HG03025 (cell line): ENCODE data around the gene SPTBN1.

Experiments used
- ATAC-seq: cut with Tn5 transposase; IDR thresholded peaks from one replicate; pipeline ENCODE4 v1.9.1; 2021; ENCODE audit warnings: mild to moderate bottlenecking, moderate library complexity; ENCODE audit not compliant: unreplicated experiment, low FRiP score

Gene SPTBN1

DNA sequence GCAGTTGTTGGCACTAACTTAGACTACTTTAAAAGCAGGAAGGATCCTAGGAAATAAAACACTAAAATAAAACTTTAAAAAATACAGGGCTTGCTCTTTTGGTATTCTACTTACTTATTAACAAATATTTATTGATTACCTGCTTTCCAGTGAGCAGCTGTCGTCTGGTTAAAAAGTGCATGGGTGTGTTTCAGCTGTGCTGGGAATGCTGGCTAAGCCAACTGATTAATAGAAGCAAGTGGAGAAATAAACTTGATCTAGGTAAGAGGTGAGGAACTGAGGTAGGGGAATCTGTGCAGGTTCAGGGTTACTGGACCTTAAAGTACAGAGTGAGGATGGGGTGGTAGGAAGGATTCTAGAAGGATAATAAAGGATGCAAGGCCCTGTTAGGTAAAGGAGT, 110.8 kb downstream of the SPTBN1 start:
- ATAC-seq, result no peak

DNA sequence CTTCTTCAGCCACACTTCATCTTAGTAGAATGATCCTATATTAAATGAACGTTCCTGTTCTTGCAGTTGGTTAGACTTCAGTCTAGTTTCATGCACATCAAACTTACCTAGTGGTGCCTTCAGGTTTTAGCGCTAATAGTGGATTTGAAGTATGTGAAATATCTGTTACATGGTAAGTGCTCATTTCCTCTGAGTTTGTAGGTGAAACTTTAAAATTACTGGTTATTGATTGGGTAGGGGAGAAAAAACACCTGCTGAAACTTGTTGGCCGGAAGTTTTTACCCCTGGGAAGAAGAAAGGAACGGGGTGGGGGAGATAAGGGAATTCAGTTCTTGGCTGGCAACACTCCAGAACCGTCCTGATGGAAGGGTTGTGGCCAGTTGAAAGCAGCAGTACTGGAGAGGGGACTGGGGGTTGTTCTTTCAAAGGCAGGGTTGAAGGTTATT, 112.8 kb downstream of the SPTBN1 start:
- ATAC-seq, result peak; percentile 25

DNA sequence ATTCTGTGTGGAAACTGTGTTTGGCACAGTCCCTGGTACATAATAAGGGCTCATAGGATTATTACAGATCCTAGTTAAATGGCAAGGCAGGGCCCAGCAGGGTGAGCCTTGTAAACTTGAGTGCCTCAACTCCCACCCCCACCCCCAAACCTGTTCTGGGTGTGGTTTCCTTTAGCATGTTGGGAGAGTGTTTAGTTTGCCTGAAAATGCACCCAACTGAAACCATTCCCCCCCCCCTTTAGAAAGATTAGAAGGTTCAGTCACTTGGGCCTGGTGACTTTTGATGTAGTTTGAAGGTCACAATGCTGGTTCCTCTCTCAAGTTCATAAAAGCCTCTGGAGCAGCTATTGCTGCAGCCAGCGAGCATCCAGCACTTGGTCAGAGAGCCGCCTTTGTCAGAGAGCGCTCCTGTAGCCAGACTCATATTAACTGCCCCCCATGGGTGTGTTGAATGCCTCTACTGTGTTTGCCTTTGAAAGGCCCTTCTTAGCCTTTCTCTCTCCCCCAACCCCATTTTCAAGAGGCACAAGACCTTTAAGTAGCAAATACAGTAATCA, 113.7 kb downstream of the SPTBN1 start:
- no peak for ATAC-seq

DNA sequence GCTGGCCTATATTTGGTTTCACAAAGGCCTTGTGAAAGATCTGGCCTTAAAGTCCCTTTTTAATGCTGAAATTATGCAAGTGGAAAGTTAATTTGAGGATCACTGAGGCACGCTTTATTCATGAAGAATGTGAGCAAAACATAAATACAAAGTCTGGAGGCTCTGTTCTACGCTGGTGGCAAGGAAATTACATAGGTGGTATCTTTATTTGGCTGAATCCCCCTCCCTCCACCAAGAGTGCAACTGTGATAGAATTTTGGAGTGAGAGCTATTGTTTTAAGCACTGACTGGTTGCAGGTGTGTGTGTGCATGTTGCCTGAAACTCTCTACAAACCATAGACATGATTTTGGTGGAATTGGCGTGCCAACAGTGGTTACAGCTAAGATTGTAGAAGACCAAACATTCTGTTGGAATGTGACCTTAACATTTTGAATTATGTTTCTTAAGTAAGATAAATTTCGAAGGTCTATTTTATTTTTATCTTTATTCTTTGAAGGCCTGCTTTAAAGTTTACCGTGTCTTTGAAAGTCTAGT, 114.3 kb downstream of the SPTBN1 start:
- no peak for ATAC-seq

DNA sequence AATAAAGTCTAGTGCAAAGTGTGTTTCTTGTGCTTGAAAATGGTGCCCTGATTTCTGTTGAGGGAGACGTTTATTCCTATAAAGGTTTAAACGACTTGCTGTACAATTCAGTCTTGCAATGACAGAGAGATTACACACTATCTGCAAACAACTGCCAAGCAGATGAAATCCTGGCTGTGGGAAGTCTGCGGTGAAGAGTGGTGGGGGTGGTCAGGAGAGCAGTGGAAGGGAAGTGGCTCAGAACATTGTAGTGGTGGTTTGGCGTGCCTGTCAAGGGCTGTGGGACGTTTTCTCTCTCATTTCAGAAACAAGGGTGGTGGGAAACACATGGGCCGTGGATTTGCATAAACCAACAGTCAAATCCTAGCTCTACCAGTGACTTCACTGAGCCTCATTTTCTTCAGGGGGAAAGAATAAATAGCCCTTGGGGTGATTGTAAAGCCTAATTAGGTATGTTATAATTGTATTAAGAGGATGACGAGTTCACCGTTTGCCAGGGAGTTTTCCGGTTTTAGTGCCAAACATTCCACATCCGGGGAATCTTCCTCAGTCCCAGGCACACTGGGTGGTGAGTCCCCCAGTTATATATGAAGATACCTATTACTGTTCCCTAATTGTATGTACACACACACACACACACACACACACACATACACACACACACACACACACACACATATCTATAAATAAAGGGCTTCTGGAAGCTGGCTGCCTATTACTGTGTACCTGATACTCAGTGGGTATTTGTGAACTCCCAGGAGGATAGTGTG, 115.0 kb downstream of the SPTBN1 start:
- ATAC-seq, result peak; percentile 65

DNA sequence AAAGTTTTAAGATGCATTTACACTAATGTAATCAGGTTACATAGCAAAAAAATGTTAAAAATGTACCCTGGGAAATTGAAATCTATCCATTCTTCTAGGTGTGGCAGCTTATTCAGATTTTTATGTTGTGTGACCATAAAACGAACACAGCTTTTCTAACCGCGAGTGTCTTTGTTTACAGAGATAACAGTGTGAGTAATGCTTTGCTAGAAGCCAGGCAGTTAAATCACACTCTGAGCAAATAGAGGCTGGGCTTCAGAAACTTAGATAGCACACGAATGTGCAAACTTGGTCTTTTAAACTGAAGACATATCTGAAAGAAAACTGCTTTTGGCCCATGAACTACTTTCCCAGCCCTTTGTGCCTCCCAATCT, 116.1 kb downstream of the SPTBN1 start:
- no peak for ATAC-seq

DNA sequence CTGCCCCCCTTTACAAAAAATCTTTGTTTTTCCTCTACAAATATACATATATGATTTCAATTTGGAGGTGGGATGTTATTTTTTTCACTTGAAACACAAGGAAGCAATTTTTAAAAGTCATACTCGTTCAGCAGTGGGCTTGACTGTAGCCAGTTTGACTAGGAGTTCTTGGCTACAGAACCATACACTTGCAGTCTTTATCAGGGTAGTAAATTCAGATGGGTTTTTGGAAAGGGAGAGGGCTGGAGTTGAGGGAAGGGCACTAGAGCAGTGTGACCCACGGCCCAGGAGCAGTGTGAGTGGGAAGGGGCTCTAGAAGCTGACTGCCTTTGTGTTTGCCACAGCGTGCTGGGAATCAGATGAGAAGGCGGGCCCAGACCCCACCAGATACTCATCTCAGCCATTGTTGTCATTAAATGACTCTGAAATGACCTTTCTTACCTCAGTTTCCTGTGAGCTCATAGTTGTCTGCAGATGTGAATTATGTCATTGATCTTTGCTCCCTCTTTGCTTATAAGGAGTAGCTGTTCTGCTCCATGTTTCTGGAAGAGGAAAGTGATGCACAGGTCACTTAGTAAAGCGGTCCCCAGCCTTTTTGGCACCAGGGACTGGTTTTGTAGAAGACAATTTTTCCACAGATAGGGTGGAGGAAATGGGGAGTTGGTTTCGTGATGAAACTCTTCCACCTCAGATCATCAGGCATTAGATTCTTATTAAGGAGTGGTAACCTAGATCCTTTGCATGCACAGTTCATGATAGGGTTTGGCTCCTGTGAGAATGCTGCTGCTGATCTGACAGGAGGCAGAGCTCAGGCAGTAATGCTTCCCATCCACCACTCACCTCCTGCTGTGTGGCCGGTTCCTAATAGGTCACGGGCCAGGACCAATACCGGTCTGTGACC, 116.8 kb downstream of the SPTBN1 start:
- no peak for ATAC-seq

DNA sequence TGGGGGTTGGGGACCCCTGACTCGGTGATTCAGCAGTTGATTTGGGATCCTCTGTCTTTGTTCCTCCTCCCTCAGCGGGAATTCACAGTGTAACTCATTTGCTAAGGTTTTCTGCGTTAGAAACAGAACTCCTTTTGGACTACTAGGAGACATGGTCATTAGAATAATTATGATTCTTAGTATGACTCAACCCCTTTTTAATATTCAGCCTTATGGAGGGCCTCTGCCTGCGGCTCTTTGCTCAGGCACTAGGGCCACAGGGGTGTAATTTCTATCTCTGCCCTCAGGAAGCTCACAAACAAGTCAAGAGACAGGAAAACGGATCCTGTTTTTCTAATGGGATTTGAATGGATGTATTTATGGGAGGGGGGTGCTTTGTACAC, 117.4 kb downstream of the SPTBN1 start:
- no peak for ATAC-seq

DNA sequence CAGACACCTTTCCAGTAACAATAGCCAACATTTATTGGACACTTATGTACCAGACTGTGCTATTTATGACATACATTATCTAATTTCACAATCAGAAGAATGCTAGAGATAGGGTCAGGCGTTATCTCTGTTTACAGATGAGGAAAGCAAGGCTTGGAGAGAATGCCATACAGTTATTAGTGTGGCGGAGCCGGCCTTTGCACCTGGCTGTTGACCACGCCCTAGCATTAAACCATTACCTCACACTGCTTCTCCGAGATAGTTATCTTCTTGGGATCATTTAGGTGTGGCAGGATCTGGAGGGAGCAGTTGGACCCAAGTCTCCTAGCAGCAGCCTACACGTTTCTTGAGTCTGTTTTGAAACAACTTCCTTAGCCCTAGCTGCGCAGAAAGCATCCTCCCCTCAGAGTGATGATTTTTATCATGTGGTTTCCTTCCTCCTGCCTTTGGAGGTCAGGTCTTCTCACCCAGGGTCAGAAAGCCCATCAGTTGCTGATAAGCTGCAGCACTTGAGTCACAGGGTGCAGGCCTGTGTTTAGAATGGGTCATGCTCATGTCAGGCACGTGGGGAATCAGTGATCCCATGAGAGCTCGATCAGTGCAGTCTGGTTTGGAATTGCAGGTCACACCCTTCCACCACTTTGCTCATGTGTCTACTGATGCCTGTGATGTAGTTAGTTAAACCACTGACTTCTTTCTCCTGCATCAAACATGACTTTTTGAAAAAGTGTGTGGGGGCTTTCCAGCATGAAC, 118.2 kb downstream of the SPTBN1 start:
- no peak for ATAC-seq

DNA sequence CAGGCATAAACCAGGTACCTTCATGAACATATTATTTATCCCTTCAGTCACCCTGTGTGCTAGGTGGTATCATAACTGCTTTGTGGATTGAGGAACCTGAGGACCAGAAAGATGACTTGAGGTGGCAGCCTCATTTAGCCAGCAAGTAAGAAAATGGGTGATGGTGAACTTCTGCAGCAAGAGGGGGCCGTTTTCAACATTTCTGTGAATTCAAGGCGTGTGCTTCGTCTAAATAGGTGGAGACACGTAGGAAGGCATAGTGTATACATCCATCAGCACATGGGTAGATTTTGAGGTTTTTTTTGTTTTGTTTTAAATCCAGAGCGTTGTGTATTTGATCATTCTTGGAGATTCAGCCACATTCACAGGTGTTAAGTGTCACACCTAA, 118.7 kb downstream of the SPTBN1 start:
- no peak for ATAC-seq

DNA sequence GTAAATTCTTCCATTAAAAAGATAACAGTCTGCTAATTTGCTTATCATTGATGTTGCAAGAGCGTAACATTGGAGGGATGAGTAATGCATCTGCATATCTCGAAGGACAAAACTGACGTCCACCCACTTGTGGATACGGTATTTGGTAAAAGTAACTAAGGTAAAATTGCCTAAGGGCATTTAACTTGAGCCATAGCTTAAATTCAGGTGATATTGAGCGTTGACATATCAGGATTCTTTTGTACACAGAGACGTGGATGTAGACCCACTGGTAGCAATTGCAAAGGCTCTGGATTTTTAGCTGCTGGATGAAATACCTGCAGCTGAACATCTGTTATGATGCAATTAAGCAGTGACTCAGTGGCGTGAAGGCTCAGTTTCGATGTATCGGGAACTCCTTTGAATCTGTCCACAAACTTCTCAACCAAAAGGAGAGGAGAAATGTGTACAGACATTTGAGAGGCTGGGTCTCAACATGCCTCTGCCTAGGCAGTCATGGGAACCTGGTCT, 119.3 kb downstream of the SPTBN1 start:
- no peak for ATAC-seq

DNA sequence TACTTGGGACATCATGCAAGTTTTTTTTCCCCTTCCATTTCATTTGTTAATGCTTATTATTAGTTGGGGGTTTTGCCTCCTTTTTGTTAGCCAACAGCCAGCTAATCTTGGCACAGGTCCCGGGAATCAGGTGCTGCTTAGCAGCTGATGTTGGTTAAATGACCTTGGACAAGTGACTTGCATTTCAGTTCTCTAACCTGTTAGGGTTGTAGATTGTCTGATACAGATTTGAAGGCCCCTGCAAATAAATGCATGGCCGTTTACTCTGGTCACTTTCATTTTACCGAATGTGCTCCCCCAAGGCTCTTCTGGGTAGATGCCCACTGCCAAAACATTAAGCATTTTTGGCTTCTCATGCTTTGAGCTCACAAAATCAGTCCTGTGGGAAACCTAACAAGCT, 120.9 kb downstream of the SPTBN1 start:
- no peak for ATAC-seq

DNA sequence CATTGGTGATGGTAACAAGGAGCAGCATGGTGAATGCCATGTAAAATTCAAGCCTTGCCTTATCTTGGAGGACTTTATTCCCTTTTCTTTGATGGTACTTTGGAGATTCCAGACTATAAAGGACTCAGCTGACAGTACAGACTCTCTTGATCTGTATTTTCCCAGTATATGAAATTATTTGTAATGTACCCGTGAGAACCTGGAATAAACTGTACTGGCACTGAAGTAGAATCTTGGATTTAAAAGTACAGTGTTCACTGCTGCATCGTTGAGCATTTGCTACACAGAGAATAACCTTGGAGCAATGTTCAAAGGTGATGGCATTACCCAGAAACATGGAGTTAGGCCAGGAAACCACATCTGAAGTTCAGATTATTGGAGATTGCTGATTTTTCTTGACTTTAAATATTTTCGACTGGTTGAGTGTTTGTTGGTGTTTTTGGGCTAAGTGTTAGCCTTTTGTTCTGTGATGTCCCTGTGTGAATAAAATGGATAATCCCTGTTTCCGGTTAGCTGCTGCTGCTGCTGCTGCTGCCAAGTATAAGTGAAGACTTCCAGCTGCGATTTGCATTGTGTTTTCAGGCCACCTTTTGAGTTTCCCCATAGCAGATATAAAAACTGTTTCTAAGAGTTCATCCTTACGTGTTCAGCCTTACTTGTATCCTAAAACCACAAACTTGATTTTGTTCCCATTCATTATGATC, 122.0 kb downstream of the SPTBN1 start:
- ATAC-seq, result no peak

DNA sequence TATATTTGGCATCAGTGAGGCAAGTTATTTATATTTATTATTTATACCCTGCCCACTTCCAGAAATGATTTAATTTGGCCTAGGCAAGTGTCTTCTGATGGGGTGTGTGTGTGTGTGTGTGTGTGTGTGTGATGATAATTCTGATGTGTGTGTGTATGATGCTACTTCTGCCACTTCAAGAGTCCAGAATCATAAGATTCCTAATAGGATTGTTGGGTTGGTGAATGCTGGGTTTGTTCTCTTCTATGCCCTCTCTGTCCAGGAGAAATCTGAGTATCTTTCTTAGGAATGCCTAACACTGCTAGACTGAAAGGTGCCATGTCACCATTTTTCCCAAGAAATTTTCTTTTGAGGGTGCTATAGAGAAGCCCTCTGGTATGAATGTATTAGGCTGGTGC, 122.5 kb downstream of the SPTBN1 start:
- ATAC-seq, result no peak

DNA sequence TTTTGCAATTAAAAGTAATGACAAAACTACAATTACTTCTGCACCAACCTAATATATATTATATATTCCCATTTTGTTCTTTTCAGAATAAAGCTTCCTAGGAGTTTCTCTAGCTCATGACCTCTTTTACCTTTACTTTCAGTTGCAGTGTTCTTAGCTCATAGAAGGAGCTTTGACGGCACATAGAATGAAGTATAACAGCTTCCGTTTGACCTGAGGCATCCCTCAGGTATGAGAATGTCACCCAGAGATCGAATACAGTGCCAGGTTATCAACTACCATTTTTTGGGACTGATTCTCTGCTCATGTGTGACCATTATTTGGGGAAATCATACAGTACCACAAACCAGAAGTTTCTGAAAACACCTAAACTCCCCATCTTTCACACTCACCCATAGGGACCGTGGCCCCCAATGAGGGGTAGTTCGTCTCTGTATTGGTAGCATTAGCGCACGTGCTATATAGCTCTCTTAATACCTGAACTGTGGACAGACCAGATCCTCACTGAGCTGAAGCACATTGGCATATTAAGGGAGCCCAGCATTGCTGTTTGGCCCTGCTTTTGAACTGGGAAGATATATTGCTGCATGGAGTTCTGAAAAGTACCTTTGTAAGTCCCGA, 123.0 kb downstream of the SPTBN1 start:
- no peak for ATAC-seq

DNA sequence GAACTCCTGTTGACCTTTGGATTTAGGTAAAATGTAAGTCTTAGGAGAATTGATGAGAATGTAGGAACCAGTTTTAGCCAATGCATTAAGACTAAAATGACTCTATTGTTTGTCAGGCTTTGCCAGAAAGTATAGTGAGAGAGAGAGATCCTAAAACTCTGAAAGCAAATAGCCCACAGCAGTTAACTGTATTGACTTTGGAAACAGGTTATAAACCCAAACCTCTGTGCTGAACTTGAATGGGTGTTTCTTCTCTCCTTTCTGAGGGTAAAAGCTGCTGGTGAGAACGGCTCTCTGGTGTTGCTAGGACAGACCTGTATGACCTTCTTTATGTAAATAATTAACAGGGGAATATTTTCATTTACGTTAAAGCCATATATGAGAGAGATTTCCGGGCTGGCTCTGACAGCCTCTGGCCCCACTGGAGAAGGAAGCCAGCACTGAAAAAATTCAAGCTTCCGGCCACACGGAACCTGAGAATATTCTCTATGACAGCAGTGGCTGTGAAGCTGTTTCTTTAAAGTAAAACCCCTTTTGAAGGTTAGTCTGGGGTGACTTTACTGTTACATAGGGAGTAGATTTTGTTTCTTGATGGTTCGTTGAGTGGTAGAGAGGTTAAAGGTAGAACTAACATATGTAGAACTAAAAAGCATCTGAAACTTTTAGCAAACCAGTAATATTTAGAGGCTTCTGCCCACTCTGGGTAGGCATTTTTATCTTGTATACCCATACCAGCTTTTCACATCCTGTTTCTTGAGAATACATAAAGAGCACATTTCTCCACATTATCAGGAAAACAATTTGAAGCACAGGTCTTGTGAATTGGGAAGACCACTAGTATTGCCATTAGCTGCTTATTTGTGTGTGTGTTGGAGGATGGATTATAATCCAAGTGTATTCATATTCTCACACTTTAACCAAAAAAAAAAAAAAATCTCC, 123.8 kb downstream of the SPTBN1 start:
- peak; percentile 61 for ATAC-seq

DNA sequence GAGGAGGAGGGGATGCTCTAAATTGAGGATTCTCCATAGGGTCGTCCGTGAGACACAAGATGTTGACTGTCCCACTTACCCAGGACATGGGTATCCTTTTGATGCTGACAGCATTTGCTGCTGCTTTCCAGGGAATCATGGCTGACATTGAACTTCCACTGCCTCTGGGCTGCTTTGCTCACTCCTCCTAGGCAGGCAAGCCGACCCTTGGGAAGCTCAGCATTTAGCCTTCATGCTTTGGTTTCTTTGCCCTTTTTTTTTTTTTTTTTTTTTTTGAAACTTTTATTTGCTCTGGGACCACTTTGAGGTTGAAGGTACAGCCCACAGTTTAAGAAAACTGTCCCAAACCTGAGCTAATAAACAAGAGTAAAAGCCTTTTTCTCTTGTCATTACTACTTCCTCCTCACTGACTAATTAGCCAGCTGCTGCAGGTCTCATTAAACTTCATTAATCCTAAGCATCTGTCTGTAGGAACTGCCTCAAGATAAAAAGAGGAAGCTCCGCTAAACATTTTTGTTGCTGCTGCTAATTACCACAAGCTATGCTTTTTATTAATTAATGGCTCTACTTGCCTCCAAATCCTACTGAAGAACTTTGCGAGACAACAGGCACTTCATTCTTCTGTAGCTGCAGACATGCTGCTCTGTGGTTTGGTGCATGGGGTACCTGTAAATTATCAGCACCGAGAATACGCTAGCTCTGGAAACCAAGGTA, 125.4 kb downstream of the SPTBN1 start:
- peak; percentile 46 for ATAC-seq

DNA sequence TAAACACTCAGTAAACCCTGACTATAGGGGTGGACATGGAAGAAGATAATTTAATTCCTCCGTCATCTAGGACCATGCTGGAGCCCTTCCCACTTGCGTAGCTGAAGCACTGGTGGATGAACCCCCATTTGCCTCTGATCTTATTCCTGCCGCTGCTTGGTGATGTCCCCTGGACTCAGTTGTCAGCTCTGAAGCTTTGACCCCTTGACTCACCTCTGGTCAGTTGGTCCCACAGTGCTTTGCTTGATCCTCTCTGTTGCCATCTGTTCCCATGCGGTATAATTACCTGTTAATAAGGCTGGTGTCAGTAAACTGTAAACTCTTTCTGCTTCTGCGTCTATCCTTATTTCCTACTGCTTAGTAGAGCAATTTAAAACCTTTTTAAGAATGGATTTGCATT, 126.9 kb downstream of the SPTBN1 start:
- ATAC-seq, result no peak
